ENCODE measurements around the gene TRABD2A.
A peak's percentile ranks its signal among the peaks of the same experiment; 100 is the strongest.
"Not testable (repeated sequence)": the region's sequence is repeated elsewhere in the genome, so short reads cannot be mapped to it uniquely, and the experiment has no call there.

The TRABD2A gene

DNA sequence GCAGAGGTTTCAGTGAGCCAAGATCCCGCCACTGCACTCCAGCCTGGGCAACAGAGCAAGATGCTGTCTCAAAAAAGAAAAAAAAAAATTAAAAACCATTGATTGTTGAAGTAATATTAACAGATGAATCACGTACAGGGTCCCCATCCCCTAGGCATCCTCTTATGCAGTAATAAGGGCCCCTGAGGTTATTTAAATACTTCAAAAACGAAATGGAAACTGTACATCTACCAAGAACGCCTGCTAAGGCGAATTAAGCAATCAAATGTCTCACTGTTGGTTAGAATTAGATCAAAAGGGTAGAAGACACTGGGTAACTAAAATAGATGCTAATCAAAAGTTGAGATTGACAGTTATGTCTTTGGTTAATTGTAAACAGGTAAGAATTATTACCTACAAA is 7.5 kb downstream of the TRABD2A start:
- no peak for DNase-seq (ENCODE audit: low read depth)
- TF ChIP-seq, protein P1, sequence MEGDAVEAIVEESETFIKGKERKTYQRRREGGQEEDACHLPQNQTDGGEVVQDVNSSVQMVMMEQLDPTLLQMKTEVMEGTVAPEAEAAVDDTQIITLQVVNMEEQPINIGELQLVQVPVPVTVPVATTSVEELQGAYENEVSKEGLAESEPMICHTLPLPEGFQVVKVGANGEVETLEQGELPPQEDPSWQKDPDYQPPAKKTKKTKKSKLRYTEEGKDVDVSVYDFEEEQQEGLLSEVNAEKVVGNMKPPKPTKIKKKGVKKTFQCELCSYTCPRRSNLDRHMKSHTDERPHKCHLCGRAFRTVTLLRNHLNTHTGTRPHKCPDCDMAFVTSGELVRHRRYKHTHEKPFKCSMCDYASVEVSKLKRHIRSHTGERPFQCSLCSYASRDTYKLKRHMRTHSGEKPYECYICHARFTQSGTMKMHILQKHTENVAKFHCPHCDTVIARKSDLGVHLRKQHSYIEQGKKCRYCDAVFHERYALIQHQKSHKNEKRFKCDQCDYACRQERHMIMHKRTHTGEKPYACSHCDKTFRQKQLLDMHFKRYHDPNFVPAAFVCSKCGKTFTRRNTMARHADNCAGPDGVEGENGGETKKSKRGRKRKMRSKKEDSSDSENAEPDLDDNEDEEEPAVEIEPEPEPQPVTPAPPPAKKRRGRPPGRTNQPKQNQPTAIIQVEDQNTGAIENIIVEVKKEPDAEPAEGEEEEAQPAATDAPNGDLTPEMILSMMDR (IDR thresholded peaks at IDR 0.05; ENCODE audit: insufficient read depth, low read depth, low read length, missing control alignments) = no peak
- H3K4me3 ChIP-seq (ENCODE audit: low read length) = no peak overlapping the region

DNA sequence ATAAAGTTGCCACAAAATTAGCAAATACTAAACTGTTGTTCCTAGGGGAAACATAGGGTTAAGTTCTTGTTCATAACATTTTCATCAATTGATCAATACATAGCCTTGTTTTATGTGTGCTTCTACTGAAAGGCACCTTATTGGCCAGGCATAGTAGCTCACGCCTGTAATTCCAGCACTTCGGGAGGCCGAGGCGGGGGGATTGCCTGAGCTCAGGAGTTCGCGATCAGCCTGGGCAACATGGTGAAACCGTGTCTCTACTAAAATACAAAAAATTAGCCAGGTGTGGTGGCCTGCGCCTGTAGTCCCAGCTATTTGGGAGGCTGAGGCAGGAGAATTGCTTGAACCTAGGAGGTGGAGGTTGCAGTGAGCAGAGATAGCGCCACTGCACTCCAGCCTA is 8.2 kb downstream of the TRABD2A start:
- H3K4me3 ChIP-seq (ENCODE audit: low read length); DNase-seq (ENCODE audit: low read depth): not testable (repeated sequence)

DNA sequence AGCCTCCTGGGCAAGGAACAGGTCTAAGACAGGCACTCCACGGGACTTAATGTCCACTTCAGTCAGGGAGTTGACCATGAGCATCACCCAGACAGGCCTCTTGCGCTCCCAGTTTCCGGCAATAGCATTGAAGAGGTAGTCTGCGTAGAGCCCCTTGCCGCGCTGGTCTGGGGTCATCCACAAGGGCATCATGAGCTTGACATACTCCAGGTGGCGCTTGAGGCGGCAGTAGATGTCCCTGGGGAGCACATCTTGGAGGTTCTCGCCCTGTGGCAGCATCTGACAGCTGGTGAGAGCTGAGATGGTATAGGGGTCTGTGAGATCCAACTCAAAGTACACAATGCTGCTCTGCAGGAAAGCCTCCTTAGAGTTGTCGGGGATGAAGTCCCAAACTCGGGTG is 10.6 kb downstream of the TRABD2A start:
- no peak for DNase-seq (ENCODE audit: low read depth)
- TF ChIP-seq, protein P1 (IDR thresholded peaks at IDR 0.05; ENCODE audit: insufficient read depth, low read depth, low read length, missing control alignments) = no peak
- no peak overlapping the region for H3K4me3 ChIP-seq (ENCODE audit: low read length)

DNA sequence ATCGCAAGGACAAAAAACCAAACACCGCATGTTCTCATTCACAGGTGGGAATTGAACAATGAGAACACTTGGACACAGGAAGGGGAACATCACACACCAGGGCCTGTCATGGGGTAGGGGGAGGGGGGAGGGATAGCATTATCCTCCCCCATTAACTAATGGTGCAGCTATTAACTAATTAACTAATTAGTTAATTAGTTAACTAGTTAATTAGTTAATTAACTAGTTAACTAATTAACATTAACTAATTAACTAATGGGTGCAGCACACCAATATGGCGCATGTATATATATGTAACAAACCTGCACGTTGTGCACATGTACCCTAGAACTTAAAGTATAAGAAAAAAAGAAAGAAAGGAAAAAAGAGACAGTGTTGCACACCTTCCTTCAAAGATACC is 12.6 kb downstream of the TRABD2A start:
- DNase-seq (ENCODE audit: low read depth); H3K4me3 ChIP-seq (ENCODE audit: low read length): not testable (repeated sequence)

DNA sequence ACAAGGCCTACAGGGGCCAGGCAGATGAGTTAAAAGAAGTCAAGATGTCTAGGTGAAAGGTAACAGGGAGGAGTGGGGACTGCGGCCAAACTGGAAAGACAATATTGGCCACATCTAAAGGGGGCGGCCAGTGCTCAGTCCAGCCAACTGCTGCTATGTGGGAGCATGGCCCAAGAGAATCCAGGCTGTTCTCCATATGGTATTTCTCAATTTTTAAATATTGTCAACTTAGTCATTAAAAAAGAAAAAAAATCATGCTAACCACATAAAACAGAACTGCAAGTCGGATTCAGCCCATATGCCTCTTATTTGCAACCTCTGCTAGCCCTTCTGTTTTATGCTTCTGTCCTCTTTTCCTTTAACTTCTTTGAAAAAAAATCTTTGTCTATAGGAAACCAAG is 14.8 kb downstream of the TRABD2A start:
- DNase-seq (ENCODE audit: low read depth) = no peak
- TF ChIP-seq, protein P1 (IDR thresholded peaks at IDR 0.05; ENCODE audit: insufficient read depth, low read depth, low read length, missing control alignments) = no peak
- no peak overlapping the region for H3K4me3 ChIP-seq (ENCODE audit: low read length)

DNA sequence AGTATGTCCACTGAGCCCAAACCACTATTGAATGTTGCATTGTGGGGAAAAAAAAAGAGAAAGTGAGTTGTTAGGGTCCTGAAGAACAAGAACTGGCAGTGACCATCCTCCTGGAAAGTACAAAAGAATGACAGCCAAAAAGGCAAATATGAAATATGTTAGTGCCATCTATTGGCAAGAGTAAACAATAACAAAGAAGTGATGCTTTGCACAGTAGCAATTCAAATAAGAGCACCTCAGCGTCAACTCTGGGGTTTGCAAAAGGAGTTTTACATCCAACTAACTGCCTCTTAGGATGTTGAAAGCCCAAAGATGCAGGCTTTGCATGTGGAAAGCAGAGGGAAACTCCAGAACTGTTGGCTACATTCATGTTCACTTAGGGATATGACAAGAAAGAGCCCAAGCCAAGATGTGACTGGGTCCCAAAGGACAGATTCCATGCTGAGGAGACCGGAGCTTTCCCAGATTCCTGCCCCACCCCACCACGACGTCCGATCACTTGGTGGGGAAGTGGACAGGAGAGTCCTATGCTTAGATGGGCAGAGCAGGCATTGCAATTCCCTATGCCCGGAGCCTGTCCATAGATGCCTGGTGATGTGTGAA is 15.6 kb downstream of the TRABD2A start:
- H3K4me3 ChIP-seq (ENCODE audit: low read length) = no peak overlapping the region
- DNase-seq (ENCODE audit: low read depth) = peak; percentile 40
- TF ChIP-seq, protein P1 (IDR thresholded peaks at IDR 0.05; ENCODE audit: insufficient read depth, low read depth, low read length, missing control alignments) = peak; percentile 43

DNA sequence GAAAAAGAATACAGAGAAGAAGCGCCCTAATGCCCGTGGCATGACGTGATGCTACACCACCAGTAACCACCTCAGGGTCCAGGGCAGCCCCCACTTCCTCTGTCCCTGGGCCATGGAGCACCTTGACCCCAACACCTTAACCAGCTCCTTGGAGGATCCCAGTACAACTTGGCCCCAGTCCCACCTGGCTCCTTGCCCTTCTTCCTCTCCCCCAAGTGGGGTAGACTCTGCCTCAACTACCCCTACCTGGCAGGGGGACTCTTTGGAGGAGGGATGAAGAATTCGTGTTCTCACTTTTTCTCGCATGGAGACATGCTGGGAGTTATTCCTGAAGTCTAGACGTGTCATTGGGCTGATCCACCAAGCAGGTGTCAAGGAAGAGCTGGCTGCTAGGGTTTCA is 18.9 kb downstream of the TRABD2A start:
- TF ChIP-seq, protein P1 (IDR thresholded peaks at IDR 0.05; ENCODE audit: insufficient read depth, low read depth, low read length, missing control alignments) = no peak
- no peak overlapping the region for H3K4me3 ChIP-seq (ENCODE audit: low read length)
- DNase-seq (ENCODE audit: low read depth) = no peak

DNA sequence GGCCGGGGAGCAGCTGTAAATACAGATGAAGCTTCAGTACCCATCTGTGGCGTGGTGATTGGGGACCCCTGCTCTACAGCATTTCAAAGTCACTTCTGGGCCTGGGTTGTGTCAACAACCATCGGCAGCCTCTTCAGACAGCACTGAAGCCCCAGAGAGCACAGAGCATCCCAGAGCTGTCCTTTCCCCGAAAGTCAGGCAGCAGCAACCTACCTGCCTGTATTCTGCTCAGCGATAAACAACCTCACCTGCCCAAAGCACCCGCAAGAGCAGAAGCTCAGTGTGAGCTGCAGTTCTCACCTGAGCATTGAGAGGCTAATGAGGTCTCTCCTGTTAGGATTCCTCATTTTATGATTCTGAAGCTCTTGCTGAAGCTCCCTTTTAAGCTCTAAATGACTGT is 19.3 kb downstream of the TRABD2A start:
- no peak overlapping the region for H3K4me3 ChIP-seq (ENCODE audit: low read length)
- TF ChIP-seq, protein P1 (IDR thresholded peaks at IDR 0.05; ENCODE audit: insufficient read depth, low read depth, low read length, missing control alignments) = no peak
- no peak for DNase-seq (ENCODE audit: low read depth)

Measured in epithelial cell of esophagus (primary cell).